Measurements from ENCODE around the gene CHST11.

CHST11 gene

GRCh38 chr12:104498211-104498801 lies 41.6 kb downstream of the CHST11 start:
- TF ChIP-seq, protein P1, sequence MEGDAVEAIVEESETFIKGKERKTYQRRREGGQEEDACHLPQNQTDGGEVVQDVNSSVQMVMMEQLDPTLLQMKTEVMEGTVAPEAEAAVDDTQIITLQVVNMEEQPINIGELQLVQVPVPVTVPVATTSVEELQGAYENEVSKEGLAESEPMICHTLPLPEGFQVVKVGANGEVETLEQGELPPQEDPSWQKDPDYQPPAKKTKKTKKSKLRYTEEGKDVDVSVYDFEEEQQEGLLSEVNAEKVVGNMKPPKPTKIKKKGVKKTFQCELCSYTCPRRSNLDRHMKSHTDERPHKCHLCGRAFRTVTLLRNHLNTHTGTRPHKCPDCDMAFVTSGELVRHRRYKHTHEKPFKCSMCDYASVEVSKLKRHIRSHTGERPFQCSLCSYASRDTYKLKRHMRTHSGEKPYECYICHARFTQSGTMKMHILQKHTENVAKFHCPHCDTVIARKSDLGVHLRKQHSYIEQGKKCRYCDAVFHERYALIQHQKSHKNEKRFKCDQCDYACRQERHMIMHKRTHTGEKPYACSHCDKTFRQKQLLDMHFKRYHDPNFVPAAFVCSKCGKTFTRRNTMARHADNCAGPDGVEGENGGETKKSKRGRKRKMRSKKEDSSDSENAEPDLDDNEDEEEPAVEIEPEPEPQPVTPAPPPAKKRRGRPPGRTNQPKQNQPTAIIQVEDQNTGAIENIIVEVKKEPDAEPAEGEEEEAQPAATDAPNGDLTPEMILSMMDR (IDR thresholded peaks at IDR 0.05; ENCODE audit: low read length, missing control alignments): no peak
- DNase-seq (ENCODE audit: low read depth): no peak
- H3K4me3 ChIP-seq (replicated peaks; ENCODE audit: low read depth, low read length): no peak overlapping the region

DNA sequence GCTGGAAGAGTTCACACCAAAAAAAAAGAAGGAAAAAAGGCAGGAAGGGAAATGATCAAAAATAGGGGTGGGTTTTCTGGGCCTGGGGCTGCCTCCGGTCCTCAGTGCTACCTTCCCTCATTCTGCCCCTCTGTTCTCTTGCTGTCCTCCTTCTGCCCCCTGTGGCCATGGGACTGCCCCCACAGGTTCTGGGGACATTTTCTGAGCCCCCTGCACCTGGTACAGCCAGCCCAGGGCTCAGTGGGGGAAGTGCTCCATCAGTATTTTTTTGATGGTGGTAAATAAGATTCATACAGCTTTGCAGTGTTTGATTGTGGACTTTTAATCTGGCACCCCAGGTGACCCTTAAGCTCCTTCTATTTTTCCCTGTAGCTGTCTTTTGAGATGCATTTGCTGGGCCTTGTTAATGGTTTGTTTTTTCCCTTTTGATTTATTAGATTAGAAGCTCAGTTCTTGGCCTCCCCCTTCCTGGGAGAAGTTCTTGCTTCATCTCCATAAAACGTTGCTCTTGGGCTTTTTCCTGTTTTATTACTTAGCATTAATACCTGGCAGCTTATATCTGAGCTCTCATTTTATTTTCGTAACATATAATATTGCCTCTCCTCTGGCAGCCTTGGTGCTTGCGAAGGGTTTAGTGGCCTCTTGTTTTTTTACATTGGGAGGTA lies 43.1 kb downstream of the CHST11 start:
- no peak overlapping the region for H3K4me3 ChIP-seq (replicated peaks; ENCODE audit: low read depth, low read length)
- DNase-seq (ENCODE audit: low read depth): no peak
- TF ChIP-seq, protein P1 (IDR thresholded peaks at IDR 0.05; ENCODE audit: low read length, missing control alignments): no peak

DNA sequence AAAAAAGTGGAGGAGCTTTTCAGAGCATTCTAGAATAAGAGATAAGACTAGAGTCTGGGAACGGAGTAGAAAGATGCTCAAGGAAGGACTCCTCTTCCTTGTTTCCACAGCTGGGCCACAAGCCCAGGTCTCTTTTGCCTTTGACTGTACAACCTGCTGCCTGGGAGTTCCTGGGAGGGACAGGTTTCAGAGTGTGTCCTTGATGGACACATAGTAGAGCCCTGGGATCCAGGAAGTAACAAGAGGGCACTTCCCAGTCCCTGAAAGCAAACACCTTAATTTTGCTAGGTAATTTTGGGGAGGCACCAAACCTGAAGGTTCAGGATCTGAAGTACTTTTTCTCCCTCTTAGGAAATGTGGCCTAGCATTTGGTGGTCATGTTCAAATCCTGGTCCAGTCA lies 44.4 kb downstream of the CHST11 start:
- no peak for DNase-seq (ENCODE audit: low read depth)
- H3K4me3 ChIP-seq (replicated peaks; ENCODE audit: low read depth, low read length): no peak overlapping the region
- TF ChIP-seq, protein P1 (IDR thresholded peaks at IDR 0.05; ENCODE audit: low read length, missing control alignments): no peak

- H3K4me3 ChIP-seq (replicated peaks; ENCODE audit: low read depth, low read length): no peak overlapping the region
- no peak for DNase-seq (ENCODE audit: low read depth)
- TF ChIP-seq, protein P1 (IDR thresholded peaks at IDR 0.05; ENCODE audit: low read length, missing control alignments): no peak
Measured at GRCh38 chr12:104501660-104502059, 44.9 kb downstream of the CHST11 start.

DNA sequence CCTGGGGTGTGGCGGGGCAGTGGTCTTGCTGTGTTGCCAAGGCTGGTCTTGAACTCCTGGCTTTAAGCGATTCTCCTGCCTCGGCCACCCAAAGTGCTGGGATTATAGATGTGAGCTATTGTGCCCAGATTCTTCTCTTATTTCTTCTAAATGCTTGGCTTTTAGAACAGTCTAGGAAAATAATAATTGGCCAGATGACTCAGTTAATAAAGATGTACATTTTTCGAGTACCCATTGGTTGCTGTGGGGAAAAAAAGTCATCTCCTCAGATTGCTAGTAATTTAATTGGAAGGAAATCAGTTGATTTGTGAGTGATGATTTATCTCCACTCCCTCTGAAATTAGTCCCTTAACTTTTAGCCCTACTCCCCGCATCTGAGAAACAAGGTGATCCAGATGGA lies 45.5 kb downstream of the CHST11 start:
- H3K4me3 ChIP-seq (replicated peaks; ENCODE audit: low read depth, low read length): no peak overlapping the region
- no peak for DNase-seq (ENCODE audit: low read depth)
- TF ChIP-seq, protein P1 (IDR thresholded peaks at IDR 0.05; ENCODE audit: low read length, missing control alignments): no peak

GRCh38 chr12:104502638-104503037 lies 45.9 kb downstream of the CHST11 start:
- TF ChIP-seq, protein P1 (IDR thresholded peaks at IDR 0.05; ENCODE audit: low read length, missing control alignments): no peak
- DNase-seq (ENCODE audit: low read depth): no peak
- no peak overlapping the region for H3K4me3 ChIP-seq (replicated peaks; ENCODE audit: low read depth, low read length)

- H3K4me3 ChIP-seq (replicated peaks; ENCODE audit: low read depth, low read length): no peak overlapping the region
- DNase-seq (ENCODE audit: low read depth): no peak
- TF ChIP-seq, protein P1 (IDR thresholded peaks at IDR 0.05; ENCODE audit: low read length, missing control alignments): no peak
Measured at GRCh38 chr12:104503191-104503590, 46.4 kb downstream of the CHST11 start.

All from fibroblast of pulmonary artery (primary cell).